ENCODE results near the gene RXFP2. TPM values are rescaled to one million over a fixed set of nuclear protein-coding genes. Genes with fewer than 3 reads are reported as not detected.

RXFP2 gene
- polyA plus RNA-seq, 1 of the 3 experiments (the other 2 are of a cell fraction), result not detected

DNA sequence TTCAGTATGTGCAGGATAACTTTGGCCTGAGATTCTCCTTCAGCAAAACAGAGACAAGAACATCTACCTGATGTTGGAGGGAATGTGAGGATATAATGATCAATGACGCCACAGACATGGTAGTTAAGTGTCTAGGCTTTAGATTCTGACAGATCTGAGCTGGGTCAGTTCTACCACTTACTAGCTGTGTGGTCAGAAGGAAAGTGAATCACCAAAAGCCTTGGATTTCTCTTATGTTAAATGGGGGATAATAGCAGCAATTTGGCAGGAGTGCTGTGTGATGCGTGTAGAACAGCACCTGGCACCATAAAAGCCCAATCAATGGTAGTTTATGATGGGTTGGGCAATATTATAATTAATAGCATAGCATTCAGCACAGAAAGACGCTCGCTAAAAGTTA is 41.7 kb downstream of the RXFP2 start:
- Histone ChIP-seq H3K9ac (no peak overlapping the region), H3K4me3 (ENCODE audit: low read depth in 2 of 2, low read length in 1 of 2) (no peak overlapping the region), H3K9me2 (no peaks in the 10 kb centered on the region), H4K20me1 (ENCODE audit: insufficient read depth) (no peaks in the 10 kb centered on the region), H3K4me2 (no peak overlapping the region), H3K79me2 (ENCODE audit: insufficient read depth) (no peaks in the 10 kb centered on the region), H3K4me1 (ENCODE audit: control insufficient read depth in 1 of 2, insufficient read depth in 2 of 2, low read depth in 1 of 2, low read length in 1 of 2) (no peaks in the 10 kb centered on the region), H3K36me3 (replicated peaks in 1 of 2; ENCODE audit: control insufficient read depth in 1 of 2, insufficient read depth in 2 of 2, low read length in 1 of 2) (no peaks in the 10 kb centered on the region), H3K27me3 (ENCODE audit: insufficient read depth) (no peaks in the 10 kb centered on the region), H3K27ac (ENCODE audit: low read depth in 2 of 2, low read length in 1 of 2) (no peak overlapping the region), H3F3A (replicated peaks; ENCODE audit: insufficient read depth) (no peaks in the 10 kb centered on the region), H2AFZ (ENCODE audit: low read depth) (no peak overlapping the region), H3K9me3 (no peaks in the 10 kb centered on the region)
- no peak for DNase-seq
- TF ChIP-seq ELF1 (IDR thresholded peaks at IDR 0.05) (no peak), CTCF (IDR thresholded peaks at IDR 0.05) (no peak), JUND (IDR thresholded peaks at IDR 0.05) (no peak), USF1 (IDR thresholded peaks at IDR 0.05; ENCODE audit: borderline replicate concordance, low read depth) (no peak), POLR2AphosphoS5 (IDR thresholded peaks at IDR 0.05; ENCODE audit: low read depth, low read length) (no peak), EP300 (IDR thresholded peaks at IDR 0.05; ENCODE audit: borderline replicate concordance in 1 of 2, low read depth in 1 of 2, low read length in 1 of 2) (no peak), RXRA (IDR thresholded peaks at IDR 0.05; ENCODE audit: borderline replicate concordance, low read depth) (no peak), TAF1 (IDR thresholded peaks at IDR 0.05; ENCODE audit: borderline replicate concordance, low read depth, low read length) (no peak), FOSL2 (IDR thresholded peaks at IDR 0.05; ENCODE audit: borderline replicate concordance, low read depth) (no peak), EZH2phosphoT487 (IDR thresholded peaks at IDR 0.05; ENCODE audit: borderline replicate concordance, low read depth) (no peak), NFIC (IDR thresholded peaks at IDR 0.05; ENCODE audit: borderline replicate concordance) (no peak), MXI1 (IDR thresholded peaks at IDR 0.05; ENCODE audit: low read depth, low read length) (no peak), MEF2A (IDR thresholded peaks at IDR 0.05; ENCODE audit: borderline replicate concordance, low read depth) (no peak), GABPA (IDR thresholded peaks at IDR 0.05; ENCODE audit: low read depth) (no peak)
- TF ChIP-seq, protein P1, sequence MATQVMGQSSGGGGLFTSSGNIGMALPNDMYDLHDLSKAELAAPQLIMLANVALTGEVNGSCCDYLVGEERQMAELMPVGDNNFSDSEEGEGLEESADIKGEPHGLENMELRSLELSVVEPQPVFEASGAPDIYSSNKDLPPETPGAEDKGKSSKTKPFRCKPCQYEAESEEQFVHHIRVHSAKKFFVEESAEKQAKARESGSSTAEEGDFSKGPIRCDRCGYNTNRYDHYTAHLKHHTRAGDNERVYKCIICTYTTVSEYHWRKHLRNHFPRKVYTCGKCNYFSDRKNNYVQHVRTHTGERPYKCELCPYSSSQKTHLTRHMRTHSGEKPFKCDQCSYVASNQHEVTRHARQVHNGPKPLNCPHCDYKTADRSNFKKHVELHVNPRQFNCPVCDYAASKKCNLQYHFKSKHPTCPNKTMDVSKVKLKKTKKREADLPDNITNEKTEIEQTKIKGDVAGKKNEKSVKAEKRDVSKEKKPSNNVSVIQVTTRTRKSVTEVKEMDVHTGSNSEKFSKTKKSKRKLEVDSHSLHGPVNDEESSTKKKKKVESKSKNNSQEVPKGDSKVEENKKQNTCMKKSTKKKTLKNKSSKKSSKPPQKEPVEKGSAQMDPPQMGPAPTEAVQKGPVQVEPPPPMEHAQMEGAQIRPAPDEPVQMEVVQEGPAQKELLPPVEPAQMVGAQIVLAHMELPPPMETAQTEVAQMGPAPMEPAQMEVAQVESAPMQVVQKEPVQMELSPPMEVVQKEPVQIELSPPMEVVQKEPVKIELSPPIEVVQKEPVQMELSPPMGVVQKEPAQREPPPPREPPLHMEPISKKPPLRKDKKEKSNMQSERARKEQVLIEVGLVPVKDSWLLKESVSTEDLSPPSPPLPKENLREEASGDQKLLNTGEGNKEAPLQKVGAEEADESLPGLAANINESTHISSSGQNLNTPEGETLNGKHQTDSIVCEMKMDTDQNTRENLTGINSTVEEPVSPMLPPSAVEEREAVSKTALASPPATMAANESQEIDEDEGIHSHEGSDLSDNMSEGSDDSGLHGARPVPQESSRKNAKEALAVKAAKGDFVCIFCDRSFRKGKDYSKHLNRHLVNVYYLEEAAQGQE (IDR thresholded peaks at IDR 0.05; ENCODE audit: low read depth, low read length), result no peak
- TF ChIP-seq, protein P2, sequence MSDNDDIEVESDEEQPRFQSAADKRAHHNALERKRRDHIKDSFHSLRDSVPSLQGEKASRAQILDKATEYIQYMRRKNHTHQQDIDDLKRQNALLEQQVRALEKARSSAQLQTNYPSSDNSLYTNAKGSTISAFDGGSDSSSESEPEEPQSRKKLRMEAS (IDR thresholded peaks at IDR 0.05; ENCODE audit: low read depth), result no peak
- TF ChIP-seq, protein P3, sequence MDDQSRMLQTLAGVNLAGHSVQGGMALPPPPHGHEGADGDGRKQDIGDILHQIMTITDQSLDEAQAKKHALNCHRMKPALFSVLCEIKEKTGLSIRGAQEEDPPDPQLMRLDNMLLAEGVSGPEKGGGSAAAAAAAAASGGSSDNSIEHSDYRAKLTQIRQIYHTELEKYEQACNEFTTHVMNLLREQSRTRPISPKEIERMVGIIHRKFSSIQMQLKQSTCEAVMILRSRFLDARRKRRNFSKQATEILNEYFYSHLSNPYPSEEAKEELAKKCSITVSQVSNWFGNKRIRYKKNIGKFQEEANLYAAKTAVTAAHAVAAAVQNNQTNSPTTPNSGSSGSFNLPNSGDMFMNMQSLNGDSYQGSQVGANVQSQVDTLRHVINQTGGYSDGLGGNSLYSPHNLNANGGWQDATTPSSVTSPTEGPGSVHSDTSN (IDR thresholded peaks at IDR 0.05), result no peak
- POLR2A ChIA-PET, result no interaction called here
- CTCF ChIA-PET, result interaction anchor here (2.6 kb wide), 1 partner anchor 545 kb away, joined by 9 read pairs; no protein-coding TSS in a partner anchor
- 55% methylated on average over 4 of the region's 4 CpGs for WGBS (ENCODE audit: low lambda C conversion rate)

Measured in SK-N-SH (cell line).